Adrenal gland (tissue), 5 donors: ENCODE data around the gene FGF19.

Experiments
- POLR2A ChIP-seq, 2 donors: fragments of 450-650 bp; IDR thresholded peaks; one replicate each; pipeline ENCODE4 v1.6.1; 2017; ENCODE audit warnings: antibody characterized with exemption in 2 of 2, mild to moderate bottlenecking in 2 of 2, moderate library complexity in 1 of 2
- TF ChIP-seq, protein P1 (sequence below), 6 experiments: fragments of 450-650 bp in 4 of 6; fragments of 200-600 bp in 2 of 6; sonication (generic) in 1 of 6; IDR thresholded peaks; 1 replicate in 5 of 6; 2 replicates in 1 of 6; pipeline versions ENCODE4 v1.5.1 to v1.8.0; 2016 to 2021; ENCODE audit warnings: antibody characterized with exemption in 6 of 6, mild to moderate bottlenecking in 2 of 6, moderate library complexity in 1 of 6
- donor health status: DM: no; HTN: no; CAD: no.

GRCh38 chr11:69708736-69709401 is 5.0 kb upstream of the FGF19 start:
- TF ChIP-seq, protein P1, sequence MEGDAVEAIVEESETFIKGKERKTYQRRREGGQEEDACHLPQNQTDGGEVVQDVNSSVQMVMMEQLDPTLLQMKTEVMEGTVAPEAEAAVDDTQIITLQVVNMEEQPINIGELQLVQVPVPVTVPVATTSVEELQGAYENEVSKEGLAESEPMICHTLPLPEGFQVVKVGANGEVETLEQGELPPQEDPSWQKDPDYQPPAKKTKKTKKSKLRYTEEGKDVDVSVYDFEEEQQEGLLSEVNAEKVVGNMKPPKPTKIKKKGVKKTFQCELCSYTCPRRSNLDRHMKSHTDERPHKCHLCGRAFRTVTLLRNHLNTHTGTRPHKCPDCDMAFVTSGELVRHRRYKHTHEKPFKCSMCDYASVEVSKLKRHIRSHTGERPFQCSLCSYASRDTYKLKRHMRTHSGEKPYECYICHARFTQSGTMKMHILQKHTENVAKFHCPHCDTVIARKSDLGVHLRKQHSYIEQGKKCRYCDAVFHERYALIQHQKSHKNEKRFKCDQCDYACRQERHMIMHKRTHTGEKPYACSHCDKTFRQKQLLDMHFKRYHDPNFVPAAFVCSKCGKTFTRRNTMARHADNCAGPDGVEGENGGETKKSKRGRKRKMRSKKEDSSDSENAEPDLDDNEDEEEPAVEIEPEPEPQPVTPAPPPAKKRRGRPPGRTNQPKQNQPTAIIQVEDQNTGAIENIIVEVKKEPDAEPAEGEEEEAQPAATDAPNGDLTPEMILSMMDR (IDR thresholded peaks at IDR 0.05): no peak
- TF ChIP-seq POLR2A (IDR thresholded peaks at IDR 0.05): no peak
